ENCODE measurements around the gene LGI4.

Gene LGI4

DNA sequence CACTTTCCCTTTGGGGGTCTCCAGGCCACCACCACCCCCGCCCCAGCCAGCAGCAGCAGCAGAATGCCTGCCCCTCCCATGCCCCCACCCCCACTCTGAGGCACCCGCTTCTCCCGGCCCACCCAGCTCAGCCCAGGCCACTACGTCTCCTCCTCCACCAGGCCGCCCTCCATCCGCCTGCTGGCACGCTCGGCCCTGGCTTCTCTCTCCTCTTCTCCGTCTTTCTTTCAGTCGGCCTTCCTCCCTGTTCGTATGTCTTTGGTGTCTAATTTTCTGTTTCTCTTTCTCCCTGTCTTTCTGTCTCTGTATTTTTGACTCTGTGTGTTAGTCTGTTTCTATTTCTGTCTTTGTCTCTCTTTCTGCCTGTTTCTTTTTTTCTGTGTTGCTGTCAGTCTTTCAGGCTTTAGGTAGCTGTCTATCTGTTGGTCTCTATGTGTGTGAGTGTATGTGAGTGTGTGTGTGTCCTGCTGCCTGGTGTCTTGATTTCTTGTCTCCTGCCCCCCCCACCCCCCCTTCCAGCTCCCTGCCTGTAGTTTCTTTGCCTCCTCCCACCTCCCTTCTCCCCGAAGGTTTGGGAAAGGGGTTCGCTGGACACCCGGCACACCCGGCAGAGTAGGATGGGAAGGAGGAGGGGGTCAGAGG lies at the start of gene LGI4:
Gene LGI4, minus strand, starts transcription at position 459 of the 642 bp plus-strand sequence. Its CDS starts 379 bp downstream, at position 80.
- no peak for DNase-seq

DNA sequence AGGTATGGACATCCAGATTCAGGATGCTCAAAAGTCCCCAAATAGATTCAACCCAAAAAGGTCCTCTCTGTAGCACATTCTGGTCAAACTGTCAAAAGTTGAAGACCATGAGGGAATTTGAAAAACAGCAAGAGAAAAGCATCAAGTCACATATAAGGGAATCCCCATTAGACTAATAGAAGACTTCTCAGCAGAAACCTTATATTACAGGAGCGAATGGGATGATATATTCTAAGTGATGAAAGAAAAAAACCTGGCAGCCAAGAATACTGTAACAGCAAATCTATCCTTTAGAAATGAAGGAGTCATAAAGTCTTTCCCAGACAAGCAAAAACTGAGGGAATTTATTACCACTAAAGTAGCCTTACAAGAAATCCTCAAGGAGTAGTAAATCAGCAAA lies 49.4 kb upstream of the LGI4 start:
- DNase-seq: no peak

DNA sequence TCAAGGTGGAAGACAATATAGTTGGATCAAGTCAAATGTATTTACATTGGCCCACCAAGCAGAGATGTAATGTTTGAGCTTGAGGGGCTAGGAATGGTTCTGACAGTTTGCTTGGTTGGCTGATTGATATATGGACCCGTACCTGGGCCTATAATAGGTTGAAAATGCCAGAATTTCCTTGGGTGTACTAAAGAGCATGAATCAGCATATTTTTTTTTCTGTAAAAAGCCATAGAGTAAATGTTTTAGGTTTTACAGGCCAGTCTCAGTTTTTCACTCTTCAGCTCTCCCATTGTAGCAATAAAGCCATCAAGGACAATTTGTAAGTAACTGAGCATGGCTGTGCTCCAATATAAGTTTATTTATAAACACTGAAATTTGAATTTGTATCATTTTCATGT lies 46.5 kb upstream of the LGI4 start:
- no peak for DNase-seq

DNA sequence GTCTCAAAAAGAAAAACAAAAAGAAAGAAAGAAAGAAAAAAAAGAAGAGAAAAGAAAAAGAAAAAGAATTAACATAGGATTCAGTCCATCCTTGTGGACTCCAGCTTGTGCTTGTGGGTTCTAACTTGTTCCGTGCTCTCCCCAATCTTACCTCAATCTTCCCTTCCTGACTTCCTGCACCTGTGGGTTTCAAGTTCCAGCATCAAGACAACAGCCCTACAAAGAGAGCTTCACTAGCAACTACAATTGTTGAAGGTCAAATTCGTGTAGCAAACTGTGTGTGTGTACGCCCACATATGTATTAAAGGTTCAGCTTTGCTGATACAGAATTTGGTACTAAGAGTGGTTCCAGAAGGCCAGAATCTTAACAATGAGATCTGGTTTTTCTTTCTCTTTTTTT lies 45.0 kb upstream of the LGI4 start:
- DNase-seq: no peak

DNA sequence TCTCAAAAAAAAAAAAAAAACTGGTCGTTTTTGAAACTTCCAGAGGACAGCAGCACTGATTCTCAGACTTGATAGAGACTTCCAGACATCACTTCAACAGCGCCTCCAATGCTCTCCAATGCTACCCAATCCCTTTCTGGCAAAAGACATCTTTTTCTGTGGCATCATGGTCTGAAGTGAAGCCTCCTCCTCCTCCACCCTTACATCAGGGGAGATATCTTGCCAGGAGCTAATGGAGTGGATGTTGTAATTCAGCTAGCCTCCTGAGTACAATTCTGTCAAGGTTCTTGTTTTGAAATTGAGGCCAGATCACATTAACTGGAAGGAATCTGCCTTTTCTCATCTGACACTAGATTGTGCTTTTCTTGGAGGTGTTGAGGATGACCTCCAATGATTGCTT lies 43.8 kb upstream of the LGI4 start:
- DNase-seq: no peak

DNA sequence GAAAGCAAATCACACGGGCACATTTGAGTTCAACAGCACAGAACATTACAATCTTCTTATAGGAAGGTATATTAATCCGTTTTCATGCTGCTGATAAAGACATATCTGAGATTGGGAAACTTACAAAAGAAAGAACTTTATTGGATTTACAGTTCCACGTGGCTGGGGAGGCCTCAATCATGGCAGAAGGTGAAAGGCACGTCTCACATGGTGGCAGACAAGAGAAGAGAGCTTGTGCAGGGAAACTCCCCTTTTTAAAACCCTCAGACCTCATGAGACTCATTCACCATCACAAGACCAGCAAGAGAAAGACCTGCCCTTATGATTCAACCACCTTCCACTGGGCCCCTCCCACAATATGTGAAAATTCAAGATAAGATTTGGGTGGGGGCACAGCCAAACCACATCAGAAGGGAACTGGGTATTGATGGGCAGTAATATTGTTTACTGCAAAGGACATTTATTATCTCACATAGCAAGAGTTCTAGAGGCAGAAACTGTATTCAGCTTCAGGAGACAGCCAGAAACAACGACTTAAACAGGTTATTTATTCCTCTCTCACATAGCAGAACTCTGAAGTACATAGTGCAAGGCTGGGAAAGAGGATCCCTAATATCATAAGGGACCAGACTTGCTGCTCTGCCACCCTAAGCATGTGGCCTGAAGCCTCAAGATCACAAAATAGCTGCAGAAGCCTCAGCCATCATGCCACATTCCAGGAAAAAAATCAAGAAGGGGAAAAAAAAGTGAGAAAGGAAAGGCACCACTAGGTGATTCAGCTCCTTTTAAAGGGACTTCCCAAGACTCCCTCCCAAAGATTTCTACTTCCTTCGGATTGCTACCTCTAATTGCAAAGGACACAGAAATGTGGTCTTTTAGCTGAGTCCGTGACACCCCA lies 42.8 kb upstream of the LGI4 start:
- DNase-seq: no peak

DNA sequence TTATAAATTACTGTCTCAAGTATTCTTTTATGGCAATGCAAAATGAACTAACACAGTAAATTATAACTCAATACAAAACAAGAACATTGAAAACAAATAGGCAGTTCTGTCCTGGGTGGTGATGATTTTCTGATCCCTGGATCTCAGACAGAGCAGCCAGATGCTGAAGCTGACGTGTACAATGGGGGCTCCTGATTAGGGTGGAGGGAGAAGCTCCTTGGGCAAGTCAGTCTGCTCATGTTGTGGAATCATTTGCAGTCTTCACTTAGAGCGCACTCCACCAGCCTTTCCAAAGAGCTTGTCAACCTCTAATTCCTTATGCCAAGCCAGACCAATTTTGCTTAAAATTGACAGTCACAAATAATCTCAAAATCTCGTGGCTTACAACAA lies 41.3 kb upstream of the LGI4 start:
- DNase-seq: no peak

DNA sequence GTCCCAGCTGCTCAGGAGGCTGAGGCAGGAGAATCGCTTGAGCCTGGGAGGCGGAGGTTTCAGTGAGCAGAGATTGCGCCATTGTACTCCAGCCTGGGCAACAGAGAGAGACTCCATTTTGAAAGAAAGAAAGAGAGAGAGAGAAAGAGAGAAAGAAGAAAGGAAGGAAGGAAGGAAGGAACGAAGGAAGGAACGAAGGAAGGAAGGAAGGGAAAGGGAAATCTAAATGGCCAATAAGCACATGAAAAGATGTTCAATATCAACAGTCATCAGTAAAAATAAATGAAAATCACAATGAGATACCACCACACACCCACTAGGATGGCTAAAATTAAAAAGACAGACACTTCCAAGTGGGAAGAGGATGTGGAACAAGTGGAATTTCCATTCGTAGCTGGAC lies 39.4 kb upstream of the LGI4 start:
- no peak for DNase-seq

DNA sequence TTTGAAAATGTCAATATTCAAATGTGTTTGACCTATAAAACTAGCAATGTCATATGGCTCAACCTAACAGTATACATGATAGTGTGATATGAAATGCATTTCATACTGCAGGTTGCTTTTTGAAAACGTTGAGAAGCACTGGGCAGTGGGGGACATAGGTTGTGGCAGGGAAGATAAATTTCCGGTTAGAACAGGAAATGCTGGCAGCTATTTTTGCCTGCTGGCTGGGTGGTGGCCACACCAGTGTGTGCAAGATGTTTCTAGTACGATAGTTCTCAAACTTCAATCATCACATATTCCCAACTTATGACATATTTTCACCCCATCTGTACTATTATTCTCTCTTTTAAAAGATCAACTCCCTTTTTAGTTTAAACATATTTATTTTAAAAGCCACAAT lies 36.9 kb upstream of the LGI4 start:
- DNase-seq: no peak

DNA sequence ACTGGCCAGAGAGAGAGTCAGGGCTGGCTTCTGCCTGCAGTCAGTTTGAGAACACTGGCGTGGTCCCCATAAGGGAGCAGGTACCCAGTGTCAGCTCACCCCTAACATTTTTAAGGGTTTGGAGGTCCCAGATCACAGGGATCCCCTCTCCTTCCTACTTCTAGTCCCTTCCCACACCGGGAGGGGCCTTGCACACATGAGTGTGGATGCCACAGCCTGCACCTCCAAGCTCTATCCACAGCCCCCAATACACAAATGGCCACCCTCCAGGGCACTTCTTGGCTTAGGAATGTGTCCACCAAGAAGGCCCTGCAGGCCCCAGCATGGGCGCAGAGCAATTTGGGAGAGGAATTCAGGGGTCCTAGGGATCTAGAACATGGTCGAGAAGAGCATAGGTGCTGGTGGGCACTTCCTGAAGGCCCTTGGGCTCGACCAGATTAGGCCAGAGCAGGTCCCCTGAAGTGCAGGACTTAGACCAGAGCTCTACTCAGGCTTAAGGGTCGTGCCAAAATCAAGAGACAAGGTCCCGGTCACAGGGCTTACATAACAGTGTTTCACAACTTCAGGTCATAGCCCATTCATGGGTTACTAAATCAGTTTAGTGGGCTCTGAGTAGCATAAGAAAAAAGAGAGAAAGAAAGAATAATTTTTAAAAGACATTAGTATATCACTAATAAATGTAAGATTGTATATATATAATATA lies 35.7 kb upstream of the LGI4 start:
- no peak for DNase-seq

DNA sequence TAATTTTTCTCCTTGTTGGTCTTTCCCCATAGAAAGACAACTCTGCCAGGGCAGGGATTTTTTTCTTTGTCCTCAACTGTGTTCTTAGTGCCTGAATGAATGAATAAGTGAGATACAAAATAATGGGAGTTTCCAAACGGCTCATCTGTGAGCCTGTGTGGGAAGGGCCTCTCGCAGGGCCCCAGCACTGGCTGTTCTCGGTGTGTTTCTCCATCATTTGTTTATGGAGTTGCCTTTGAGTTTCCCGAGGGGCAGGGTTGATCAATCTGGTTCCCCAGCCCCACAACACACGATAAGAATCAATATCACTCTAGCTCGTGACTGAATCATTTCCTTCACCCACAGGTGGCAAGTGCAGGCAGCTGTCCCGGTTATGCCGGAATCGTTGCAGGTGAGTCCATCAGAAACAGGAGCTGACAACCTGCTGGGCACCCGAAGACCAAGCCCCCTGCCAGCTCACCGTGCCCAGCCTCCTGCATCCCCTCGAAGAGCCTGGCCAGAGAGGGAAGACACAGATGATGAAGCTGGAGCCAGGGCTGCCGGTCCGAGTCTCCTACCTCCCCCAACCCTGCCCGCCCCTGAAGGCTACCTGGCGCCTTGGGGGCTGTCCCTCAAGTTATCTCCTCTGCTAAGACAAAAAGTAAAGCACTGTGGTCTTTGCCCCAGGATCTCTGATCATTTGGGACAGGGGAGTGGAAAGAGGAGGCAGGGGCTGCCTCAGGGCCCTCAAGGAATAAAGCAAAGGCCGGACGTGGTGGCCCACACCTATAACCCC lies 34.5 kb upstream of the LGI4 start:
- no peak for DNase-seq

DNA sequence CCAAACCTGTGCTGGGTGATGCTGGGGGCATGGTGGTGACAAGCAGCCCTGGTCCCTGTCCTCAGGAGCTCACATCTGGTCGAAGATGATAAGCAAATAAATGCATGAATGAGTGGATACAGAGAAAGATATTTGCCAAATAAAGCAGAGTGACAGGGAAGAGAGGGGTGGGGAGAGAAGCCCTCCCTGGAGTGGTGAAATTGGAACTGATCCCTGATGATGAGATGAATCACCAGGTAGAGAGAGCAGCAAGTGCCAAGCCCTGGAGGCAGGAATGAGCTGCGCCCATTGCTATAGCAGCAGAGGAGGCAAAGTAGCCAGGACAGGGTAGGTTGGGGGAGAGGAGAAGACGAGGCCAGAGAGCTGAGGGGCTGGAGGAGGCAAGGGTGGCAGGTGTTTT lies 33.3 kb upstream of the LGI4 start:
- no peak for DNase-seq

DNA sequence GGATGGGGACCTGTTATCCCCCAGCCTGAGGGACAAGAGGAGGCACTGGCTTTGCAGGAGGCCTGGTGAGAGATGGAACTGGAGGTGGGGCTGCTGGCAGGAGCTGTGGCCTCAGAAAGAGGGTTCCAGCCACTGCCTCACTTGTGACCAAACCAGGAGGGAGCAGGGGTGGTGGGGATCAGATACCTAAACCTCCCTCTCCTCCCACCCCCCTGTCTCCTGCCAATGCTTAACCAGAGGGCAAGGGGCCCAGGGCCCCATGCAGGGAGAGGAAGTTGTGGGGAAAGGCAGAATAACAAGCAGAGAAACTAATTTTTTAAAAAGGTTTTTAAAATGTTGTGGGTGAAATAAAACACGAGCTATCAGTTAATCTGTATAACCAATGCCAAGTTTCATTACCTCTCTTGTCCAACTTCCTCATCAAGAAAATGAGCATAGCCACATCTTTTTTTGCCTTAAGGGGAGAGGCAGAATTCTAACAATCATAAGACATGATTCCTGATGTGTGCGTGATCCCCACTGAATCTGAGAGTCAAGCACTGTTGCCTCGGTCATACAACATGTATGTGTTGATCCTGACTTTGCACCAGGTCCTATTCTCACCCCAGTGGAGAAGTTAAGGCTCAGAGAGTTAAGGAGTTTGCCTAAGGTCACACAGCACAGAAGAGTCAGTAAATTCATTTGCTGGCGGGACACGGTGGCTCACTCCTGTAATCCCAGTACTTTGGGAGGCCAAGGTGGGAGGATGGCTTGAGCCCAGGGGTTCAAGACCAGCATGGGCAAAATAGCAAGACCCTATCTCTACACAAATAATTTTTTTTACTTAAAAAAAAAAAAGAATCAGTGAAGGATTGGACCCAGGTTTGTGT lies 32.6 kb upstream of the LGI4 start:
- DNase-seq: no peak

DNA sequence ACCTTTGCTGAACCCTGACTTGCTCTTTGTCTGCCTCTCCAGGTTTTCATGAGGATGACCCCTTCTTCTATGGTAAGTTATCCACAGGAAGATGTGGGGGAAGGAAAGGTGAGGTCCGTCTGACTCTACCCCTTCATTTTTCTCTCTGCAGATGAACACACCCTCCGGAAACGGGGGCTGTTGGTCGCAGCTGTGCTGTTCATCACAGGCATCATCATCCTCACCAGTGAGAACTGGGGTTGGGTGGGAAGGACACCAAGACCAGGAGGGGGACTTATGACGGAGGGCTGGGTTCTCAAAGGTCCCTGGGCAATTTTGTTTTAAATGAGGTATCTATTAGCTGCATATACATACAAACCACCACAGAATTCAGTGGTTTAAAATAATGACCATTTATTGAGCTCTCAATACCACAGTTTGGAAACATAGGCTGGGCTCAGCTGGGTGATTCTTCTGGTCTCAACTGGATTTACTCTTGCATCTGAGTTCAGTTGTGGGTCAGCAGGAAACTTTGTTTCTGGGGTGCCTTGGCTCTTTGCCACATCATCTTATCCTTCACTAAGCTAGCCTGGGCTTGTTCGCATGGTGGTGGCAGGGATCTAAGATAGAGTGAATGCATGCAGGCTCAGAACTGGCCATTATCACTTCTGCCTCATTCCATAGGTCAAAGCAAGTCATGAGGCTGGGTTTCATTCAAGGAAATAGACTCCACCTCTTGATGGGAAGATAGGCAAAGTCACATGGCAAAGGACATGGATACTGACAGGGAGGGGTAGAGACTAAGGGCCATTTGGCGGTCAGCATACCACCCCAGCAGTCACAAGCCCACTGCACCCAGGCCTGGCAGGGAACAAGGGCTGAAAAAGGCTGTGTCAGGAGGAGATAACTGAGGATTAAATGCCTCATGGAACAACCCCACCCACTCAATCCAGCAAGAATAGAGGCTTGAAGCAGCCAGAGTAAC lies 31.5 kb upstream of the LGI4 start:
- DNase-seq: no peak

DNA sequence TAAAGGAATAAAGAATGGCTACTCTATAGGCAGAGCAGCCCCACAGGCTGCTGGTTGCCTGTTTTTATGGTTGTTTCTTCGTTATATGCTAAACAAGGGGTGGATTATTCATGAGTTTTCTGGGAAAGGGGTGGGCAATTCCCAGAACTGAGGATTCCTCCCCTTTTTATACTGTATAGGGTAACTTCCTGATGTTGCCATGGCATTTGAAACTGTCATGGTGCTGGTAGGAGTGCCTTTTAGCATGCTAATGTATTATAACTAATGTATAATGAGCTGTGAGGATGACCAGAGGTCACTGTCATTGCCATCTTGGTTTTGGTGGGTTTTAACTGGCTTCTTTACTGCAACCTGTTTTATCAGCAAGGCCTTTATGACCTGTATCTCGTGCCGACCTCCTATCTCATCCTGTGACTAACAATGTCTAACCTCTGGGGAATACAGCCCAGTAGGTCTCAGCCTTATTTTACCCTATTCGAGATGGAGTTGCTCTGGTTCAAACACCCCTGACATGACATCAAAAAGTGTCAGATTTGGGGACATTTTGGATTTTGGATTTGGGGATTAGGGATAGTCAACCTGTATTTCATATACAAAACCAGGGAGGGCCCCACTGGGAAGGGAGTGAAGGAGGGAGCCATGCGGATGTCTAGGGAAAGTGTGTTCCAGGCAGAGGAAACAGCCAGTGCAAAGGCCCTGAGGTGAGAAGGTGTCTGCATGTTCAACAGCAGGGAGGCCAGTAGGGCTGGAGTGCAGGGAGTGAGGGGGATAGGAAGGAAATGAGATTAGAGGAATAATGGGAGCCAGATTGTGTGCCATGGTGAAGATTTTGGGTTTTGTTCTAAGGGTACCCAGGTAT lies 30.6 kb upstream of the LGI4 start:
- no peak for DNase-seq

DNA sequence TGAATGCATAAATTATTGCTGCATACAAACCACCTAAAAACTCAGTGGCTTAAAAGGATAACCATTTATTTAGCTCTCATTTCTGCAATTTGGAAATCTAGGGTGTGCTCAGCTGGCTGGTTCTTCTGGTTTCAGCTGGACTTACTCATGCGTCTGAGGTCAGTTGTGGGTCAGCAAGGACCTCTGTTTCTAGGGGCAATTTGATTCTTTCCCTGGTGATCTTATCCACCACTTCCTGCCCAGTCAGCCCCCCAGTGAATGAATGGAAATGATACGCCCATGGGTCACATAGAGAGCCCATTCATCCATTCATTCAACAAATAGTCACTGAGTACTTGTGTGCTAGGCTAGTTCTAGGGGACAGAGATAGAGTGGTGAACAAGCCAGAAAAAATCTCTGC lies 29.6 kb upstream of the LGI4 start:
- no peak for DNase-seq

DNA sequence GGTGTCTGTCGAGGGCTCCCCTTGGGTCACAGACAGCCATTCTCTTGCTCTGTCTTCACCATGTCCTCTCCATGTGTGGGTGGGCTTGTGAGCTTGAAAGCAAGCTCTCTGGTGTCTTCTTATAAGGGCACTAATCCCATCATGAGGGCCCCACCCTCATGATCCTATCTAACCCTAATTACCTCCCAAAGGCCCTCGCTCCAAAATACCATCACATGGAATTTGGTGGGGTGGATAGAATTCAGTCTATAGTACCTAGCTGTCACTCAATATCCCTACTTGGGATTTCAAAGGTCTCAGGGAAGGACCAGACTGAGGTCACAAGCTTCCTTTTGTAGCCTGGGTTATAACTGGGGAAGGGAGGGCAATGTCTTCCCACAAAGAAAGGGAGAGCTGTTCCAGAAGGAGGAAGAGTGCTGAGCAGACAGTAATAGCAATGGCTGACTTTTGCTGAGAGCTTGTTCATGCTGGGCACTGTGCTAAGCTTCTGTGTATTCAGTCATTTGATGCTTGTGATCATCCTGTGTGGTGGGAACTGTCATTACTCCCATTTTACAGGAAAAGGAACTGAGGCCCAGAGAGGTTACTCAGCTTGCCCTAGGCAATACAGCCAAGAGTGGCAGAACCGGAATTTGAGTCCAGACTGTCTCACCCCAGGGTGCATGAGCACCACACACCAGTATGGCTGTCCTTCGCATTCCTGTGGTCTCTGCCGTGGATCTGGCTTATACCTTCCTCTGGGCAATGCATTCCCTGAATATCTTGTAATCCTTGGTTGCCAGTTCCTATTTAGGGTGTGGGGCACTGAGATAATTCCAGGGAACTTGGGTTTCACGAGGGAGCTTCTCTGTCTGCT lies 27.8 kb upstream of the LGI4 start:
- no peak for DNase-seq

DNA sequence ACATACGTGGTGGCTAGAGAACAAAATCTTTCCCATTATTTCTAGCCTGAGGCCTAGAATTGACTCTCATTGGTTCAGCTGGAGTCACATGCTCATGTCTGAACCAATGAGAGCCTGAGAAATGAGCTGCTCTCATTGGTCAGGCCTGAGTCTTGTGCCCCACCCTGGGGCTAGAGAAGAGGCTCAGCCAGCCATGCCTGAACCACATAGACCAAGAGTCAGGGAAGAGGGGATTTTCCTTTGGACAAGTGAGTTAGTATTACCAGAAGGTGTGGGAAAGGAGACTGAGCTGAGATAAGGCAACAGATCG lies 26.5 kb upstream of the LGI4 start:
- no peak for DNase-seq
